CD14-positive monocyte (primary cell): ENCODE results near the gene CNGA1. TPM values are rescaled to one million over a fixed set of nuclear protein-coding genes. Genes with fewer than 3 reads are reported as not detected.
A peak's percentile ranks its signal among the peaks of the same experiment; 100 is the strongest.

Experiments used
- DNase-seq, 3 donors: peaks; one replicate each; pipeline ENCODE4 v3.0.0-alpha.2; 2011 to 2022
- H2AFZ ChIP-seq: 2 replicates; pipeline ENCODE4 v1.6.0; 2012; ENCODE audit warnings: mild to moderate bottlenecking, low read depth, low read length, inconsistent platforms; ENCODE audit not compliant: insufficient read depth, poor library complexity, severe bottlenecking
- H3K27ac ChIP-seq, 2 donors: 1 replicate in 1 of 2; 2 replicates in 1 of 2; pipeline ENCODE4 v1.5.1; 2012 to 2013; ENCODE audit warnings: low read length in 2 of 2, control low read depth in 1 of 2, inconsistent platforms in 1 of 2, low read depth in 1 of 2, mild to moderate bottlenecking in 1 of 2
- H3K27me3 ChIP-seq, 2 donors: one replicate each; pipeline versions ENCODE4 v1.6.0 to v1.6.1; 2011 to 2013; ENCODE audit warnings: low read length in 2 of 2; ENCODE audit not compliant: control insufficient read depth in 2 of 2, insufficient read depth in 2 of 2
- H3K36me3 ChIP-seq, 2 donors: replicated peaks in 1 of 2; 1 replicate in 1 of 2; 2 replicates in 1 of 2; pipeline versions ENCODE4 v1.5.1 to v1.6.1; 2012 to 2013; ENCODE audit warnings: low read length in 2 of 2, control low read depth in 1 of 2, inconsistent platforms in 1 of 2, mild to moderate bottlenecking in 1 of 2; ENCODE audit not compliant: insufficient read depth in 2 of 2, control insufficient read depth in 1 of 2
- H3K4me1 ChIP-seq, 2 donors: 1 replicate in 1 of 2; 2 replicates in 1 of 2; pipeline versions ENCODE4 v1.5.1 to v1.6.1; 2012 to 2013; ENCODE audit warnings: low read length in 2 of 2, control low read depth in 1 of 2, inconsistent platforms in 1 of 2, mild to moderate bottlenecking in 1 of 2, moderate library complexity in 1 of 2; ENCODE audit not compliant: insufficient read depth in 2 of 2, control insufficient read depth in 1 of 2
- H3K4me2 ChIP-seq: replicated peaks from 2 replicates; pipeline ENCODE3; 2012; ENCODE audit warnings: low read length, moderate library complexity, mild to moderate bottlenecking; ENCODE audit not compliant: poor library complexity, severe bottlenecking; ENCODE audit errors: extremely low read depth
- H3K4me3 ChIP-seq, 3 experiments: fragments of 200-600 bp in 1 of 3; sonication (generic) in 1 of 3; replicated peaks in 1 of 3; 1 replicate in 2 of 3; 2 replicates in 1 of 3; pipeline ENCODE4 v1.5.1; 2011 to 2013; ENCODE audit warnings: low read length in 3 of 3, mild to moderate bottlenecking in 3 of 3, control low read depth in 2 of 3, low read depth in 2 of 3, inconsistent platforms in 1 of 3, moderate library complexity in 1 of 3
- H3K79me2 ChIP-seq: 2 replicates; pipeline ENCODE4 v1.6.0; 2012; ENCODE audit warnings: mild to moderate bottlenecking, control low read depth, inconsistent platforms, low read length, moderate library complexity; ENCODE audit not compliant: insufficient read depth
- H3K9ac ChIP-seq: 2 replicates; pipeline ENCODE4 v1.6.0; 2017; ENCODE audit warnings: low read length, mild to moderate bottlenecking; ENCODE audit not compliant: insufficient read depth, poor library complexity, severe bottlenecking
- H3K9me3 ChIP-seq, 2 donors: replicated peaks in 1 of 2; 1 replicate in 1 of 2; 2 replicates in 1 of 2; pipeline versions ENCODE4 v1.5.1 to v1.6.1; 2012 to 2013; ENCODE audit warnings: low read length in 2 of 2, control low read depth in 1 of 2; ENCODE audit not compliant: control insufficient read depth in 1 of 2, insufficient read depth in 1 of 2
- H4K20me1 ChIP-seq: 2 replicates; pipeline ENCODE4 v1.6.0; 2012; ENCODE audit warnings: mild to moderate bottlenecking, low read length, control low read depth, moderate library complexity; ENCODE audit not compliant: insufficient read depth
- H3K27ac Mint-ChIP-seq, 7 donors: one replicate each; pipeline ENCODE4 v1.8.0; 2020; ENCODE audit warnings: mild to moderate bottlenecking in 7 of 7, mixed read lengths in 7 of 7, moderate library complexity in 6 of 7, inconsistent platforms in 2 of 7
- H3K27me3 Mint-ChIP-seq, 3 donors: one replicate each; pipeline ENCODE4 v1.8.0; 2021 to 2022; ENCODE audit warnings: low read depth in 3 of 3, mild to moderate bottlenecking in 3 of 3, mixed read lengths in 3 of 3, moderate library complexity in 3 of 3, inconsistent platforms in 1 of 3
- H3K36me3 Mint-ChIP-seq, 2 donors: one replicate each; pipeline ENCODE4 v1.8.0; 2020; ENCODE audit warnings: mixed read lengths in 2 of 2, inconsistent platforms in 1 of 2, mild to moderate bottlenecking in 1 of 2
- H3K4me1 Mint-ChIP-seq: one replicate; pipeline ENCODE4 v1.8.0; 2020; ENCODE audit warnings: mild to moderate bottlenecking, mixed read lengths
- H3K4me3 Mint-ChIP-seq, 2 donors: one replicate each; pipeline ENCODE4 v1.8.0; 2020; ENCODE audit warnings: mild to moderate bottlenecking in 2 of 2, mixed read lengths in 2 of 2, moderate library complexity in 1 of 2
- H3K9me3 Mint-ChIP-seq, 7 donors: one replicate each; pipeline ENCODE4 v1.8.0; 2020 to 2022; ENCODE audit warnings: mixed read lengths in 7 of 7, mild to moderate bottlenecking in 6 of 7, moderate library complexity in 6 of 7, inconsistent platforms in 2 of 7
- WGBS: methylation state at CpG from one replicate; pipeline ENCODE4 v1.1.5; 2013; ENCODE audit warnings: missing lambda C conversion rate; ENCODE audit not compliant: insufficient coverage; 5-methylcytosine and 5-hydroxymethylcytosine counted together
- intact Hi-C, 2 donors: fragments of 100-400 bp; cut with micrococcal nuclease; formaldehyde crosslinking; loops; one replicate each; pipeline versions ENCODE4 v1.15.0 to v1.15.1; 2023
- polyA plus RNA-seq, 3 donors: library from polyadenylated mRNA; depleted of rRNA in 1 of 3; unstranded in 2 of 3; stranded (reverse) in 1 of 3; fragments of 300-500 nt in 2 of 3; fragments of >200 nt in 1 of 3; fragmentation: Illumina TruSeq in 2 of 3; gene quantifications; 1 replicate in 2 of 3; 2 replicates in 1 of 3; pipeline ENCODE4 v1.2.3, GENCODE V29; 2012 to 2021
- TF ChIP-seq, protein P1 (sequence below): fragments of 200-600 bp; IDR thresholded peaks from one replicate; pipeline ENCODE4 v1.8.0; 2022; ENCODE audit warnings: antibody characterized with exemption, mild to moderate bottlenecking

The CNGA1 gene
- polyA plus RNA-seq, 3 donors = not detected

DNA sequence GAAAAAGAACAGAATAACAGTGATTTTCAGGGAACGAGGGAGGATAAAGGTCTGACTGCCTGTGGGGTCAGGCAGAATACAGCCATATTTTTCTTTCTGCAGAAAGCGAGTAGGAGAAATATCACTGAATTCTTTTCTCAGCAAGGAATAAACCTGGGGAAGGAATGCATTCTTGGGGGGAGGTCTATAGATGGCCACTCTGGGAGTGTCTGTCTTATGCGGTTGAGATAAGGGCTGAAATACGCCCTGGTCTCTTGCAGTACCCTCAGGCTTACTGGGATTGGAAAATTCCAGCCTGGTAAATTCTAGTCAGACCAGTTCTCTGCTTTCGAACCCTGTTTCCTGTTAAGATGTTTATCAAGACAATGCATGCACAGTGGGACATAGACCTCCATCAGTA lies 26.3 kb downstream of the CNGA1 start:
- peaks cover 11 to 37% (median 26%) of the 10 kb centered on the region in 7 donors for H3K9me3 Mint-ChIP-seq
- Histone ChIP-seq H3K9ac (no peak overlapping the region), H3K36me3 (no peaks in the 10 kb centered on the region), H3K27ac (no peak overlapping the region), H3K27me3 (peaks cover 0 to 2% of the 10 kb centered on the region in 2 donors), H3K9me3 (peaks cover 11 to 18% of the 10 kb centered on the region in 2 donors), H2AFZ (no peak overlapping the region), H3K4me3 (no peak overlapping the region), H4K20me1 (no peaks in the 10 kb centered on the region), H3K4me2 (no peak overlapping the region), H3K4me1 (no peaks in the 10 kb centered on the region), H3K79me2 (no peaks in the 10 kb centered on the region)
- 98% methylated on average over 5 of the region's 5 CpGs for WGBS
- DNase-seq = no peak
- no peaks in the 10 kb centered on the region for H3K4me1 Mint-ChIP-seq
- TF ChIP-seq, protein P1, sequence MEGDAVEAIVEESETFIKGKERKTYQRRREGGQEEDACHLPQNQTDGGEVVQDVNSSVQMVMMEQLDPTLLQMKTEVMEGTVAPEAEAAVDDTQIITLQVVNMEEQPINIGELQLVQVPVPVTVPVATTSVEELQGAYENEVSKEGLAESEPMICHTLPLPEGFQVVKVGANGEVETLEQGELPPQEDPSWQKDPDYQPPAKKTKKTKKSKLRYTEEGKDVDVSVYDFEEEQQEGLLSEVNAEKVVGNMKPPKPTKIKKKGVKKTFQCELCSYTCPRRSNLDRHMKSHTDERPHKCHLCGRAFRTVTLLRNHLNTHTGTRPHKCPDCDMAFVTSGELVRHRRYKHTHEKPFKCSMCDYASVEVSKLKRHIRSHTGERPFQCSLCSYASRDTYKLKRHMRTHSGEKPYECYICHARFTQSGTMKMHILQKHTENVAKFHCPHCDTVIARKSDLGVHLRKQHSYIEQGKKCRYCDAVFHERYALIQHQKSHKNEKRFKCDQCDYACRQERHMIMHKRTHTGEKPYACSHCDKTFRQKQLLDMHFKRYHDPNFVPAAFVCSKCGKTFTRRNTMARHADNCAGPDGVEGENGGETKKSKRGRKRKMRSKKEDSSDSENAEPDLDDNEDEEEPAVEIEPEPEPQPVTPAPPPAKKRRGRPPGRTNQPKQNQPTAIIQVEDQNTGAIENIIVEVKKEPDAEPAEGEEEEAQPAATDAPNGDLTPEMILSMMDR = no peak
- H3K27ac Mint-ChIP-seq = no peak overlapping the region
- intact Hi-C loops = no loop called here
- no peak overlapping the region for H3K4me3 Mint-ChIP-seq
- H3K36me3 Mint-ChIP-seq = no peaks in the 10 kb centered on the region
- peaks cover 4 to 7% (median 4%) of the 10 kb centered on the region in 3 donors for H3K27me3 Mint-ChIP-seq

DNA sequence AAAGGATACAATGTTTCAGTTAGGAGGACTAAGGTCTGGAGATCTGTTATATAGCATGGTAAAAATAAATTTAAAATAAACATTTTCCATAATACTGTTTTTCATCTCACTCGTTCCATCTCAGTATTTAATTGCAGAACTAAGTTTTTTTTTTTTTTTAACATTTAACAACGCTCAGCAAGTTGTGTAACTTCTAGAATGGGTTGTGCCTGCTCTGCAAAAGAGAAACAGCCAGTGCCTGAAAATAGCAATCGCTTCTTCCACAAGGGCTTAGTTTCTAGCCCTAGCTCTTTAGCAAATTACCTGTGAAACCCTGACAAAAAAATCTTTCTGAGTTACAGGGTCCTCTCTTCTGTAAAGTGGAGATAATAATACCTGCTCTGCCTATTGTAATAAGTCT lies 41.9 kb downstream of the CNGA1 start:
- Histone ChIP-seq H2AFZ (peak overlapping the region; percentile 25), H3K79me2 (no peaks in the 10 kb centered on the region), H3K4me1 (peaks cover 16 to 30% of the 10 kb centered on the region in 2 donors), H3K9ac (peak overlapping the region; percentile 13), H3K27me3 (no peaks in the 10 kb centered on the region), H4K20me1 (no peaks in the 10 kb centered on the region), H3K36me3 (no peaks in the 10 kb centered on the region), H3K27ac (peak overlapping the region in 1 of 2 donors; percentile 50), H3K4me2 (peak overlapping the region; percentile 17), H3K4me3 (peak overlapping the region in 1 of 3 experiments; percentile 6), H3K9me3 (no peaks in the 10 kb centered on the region)
- TF ChIP-seq, protein P1 = no peak
- Mint-ChIP-seq H3K9me3 (peaks cover 0 to 6% (median 0%) of the 10 kb centered on the region in 7 donors), H3K27me3 (peaks cover 0 to 2% (median 0%) of the 10 kb centered on the region in 3 donors), H3K4me1 (peaks cover 23% of the 10 kb centered on the region), H3K27ac (peak overlapping the region in 2 of 7 donors; percentile 13 to 49), H3K4me3 (peak overlapping the region in 1 of 2 donors; percentile 26), H3K36me3 (no peaks in the 10 kb centered on the region)
- no CpG with 5 or more reads among the region's 3 CpGs for WGBS
- intact Hi-C loops = no loop called here
- DNase-seq = peak in 1 of 3 donors; percentile 1
